Measurements from ENCODE around the gene NHLH2. TPM values are rescaled to one million over a fixed set of nuclear protein-coding genes. Genes with fewer than 3 reads are reported as not detected.

The NHLH2 gene
- total RNA-seq, 1 experiment from 2014 or later, result not detected

- H2AFZ ChIP-seq, result no peak overlapping the region
- no peaks in the 10 kb centered on the region for H3K27me3 ChIP-seq (ENCODE audit: insufficient read depth, low read depth)
- peaks cover 4% of the 10 kb centered on the region; the same call in 1 of the 2 replicates for H3F3A ChIP-seq (ENCODE audit: insufficient read depth, low read depth)
- ChIA-PET CTCF (no interaction called here), POLR2A (ENCODE audit: unreplicated experiment) (no interaction called here)
- H3K79me2 ChIP-seq (ENCODE audit: low read depth), result no peaks in the 10 kb centered on the region
- BruUV-seq (replicated peaks), result no TSS peak
- H3K4me3 ChIP-seq, result no peak overlapping the region
- H3K27ac ChIP-seq, result no peak overlapping the region
- no peak overlapping the region for H3K4me2 ChIP-seq
- no peaks in the 10 kb centered on the region for H3K9me2 ChIP-seq (ENCODE audit: insufficient read depth)
- H3K4me1 ChIP-seq (replicated peaks; ENCODE audit: insufficient read depth), result no peaks in the 10 kb centered on the region
- intact Hi-C loops (cut with micrococcal nuclease; ENCODE audit: unreplicated experiment), result no loop called here
- H4K20me1 ChIP-seq (ENCODE audit: insufficient read depth), result no peaks in the 10 kb centered on the region
- no peak for TF ChIP-seq EZH2 (IDR thresholded peaks at IDR 0.05; ENCODE audit: low read depth)
- TF ChIP-seq CTCF (conservative IDR thresholded peaks at IDR 0.05), result no peak
- no peaks in the 10 kb centered on the region for H3K36me3 ChIP-seq (ENCODE audit: low read depth)
- H3K9me3 ChIP-seq (ENCODE audit: insufficient read depth, low read depth), result no peaks in the 10 kb centered on the region
- no peak for DNase-seq
Measured at GRCh38 chr1:115828101-115829022, 12.6 kb downstream of the NHLH2 start.

GRCh38 chr1:115827452-115828044, 13.4 kb downstream of the NHLH2 start:
- POLR2A ChIA-PET (ENCODE audit: unreplicated experiment), result no interaction called here
- no TSS peak for BruUV-seq (replicated peaks)
- H3K4me2 ChIP-seq, result no peak overlapping the region
- no peaks in the 10 kb centered on the region for H3K79me2 ChIP-seq (ENCODE audit: low read depth)
- CTCF ChIA-PET, result no interaction called here
- H3K4me1 ChIP-seq (replicated peaks; ENCODE audit: insufficient read depth), result no peaks in the 10 kb centered on the region
- H3K9me3 ChIP-seq (ENCODE audit: insufficient read depth, low read depth), result no peaks in the 10 kb centered on the region
- no peaks in the 10 kb centered on the region for H4K20me1 ChIP-seq (ENCODE audit: insufficient read depth)
- H3K27ac ChIP-seq, result no peak overlapping the region
- DNase-seq, result no peak
- no peak for TF ChIP-seq CTCF (conservative IDR thresholded peaks at IDR 0.05)
- TF ChIP-seq EZH2 (IDR thresholded peaks at IDR 0.05; ENCODE audit: low read depth), result no peak
- H3K36me3 ChIP-seq (ENCODE audit: low read depth), result no peaks in the 10 kb centered on the region
- H3K9me2 ChIP-seq (ENCODE audit: insufficient read depth), result no peaks in the 10 kb centered on the region
- no peak overlapping the region for H2AFZ ChIP-seq
- no peak overlapping the region for H3K4me3 ChIP-seq
- peaks cover 4% of the 10 kb centered on the region; the same call in 1 of the 2 replicates for H3F3A ChIP-seq (ENCODE audit: insufficient read depth, low read depth)
- intact Hi-C loops (cut with micrococcal nuclease; ENCODE audit: unreplicated experiment), result no loop called here
- no peaks in the 10 kb centered on the region for H3K27me3 ChIP-seq (ENCODE audit: insufficient read depth, low read depth)

- Histone ChIP-seq H3K4me2 (no peak overlapping the region), H3K79me2 (ENCODE audit: low read depth) (no peaks in the 10 kb centered on the region), H3K4me1 (replicated peaks; ENCODE audit: insufficient read depth) (no peaks in the 10 kb centered on the region), H3K27ac (no peak overlapping the region), H3K36me3 (ENCODE audit: low read depth) (no peaks in the 10 kb centered on the region), H3K27me3 (ENCODE audit: insufficient read depth, low read depth) (no peaks in the 10 kb centered on the region), H2AFZ (no peak overlapping the region), H3K4me3 (no peak overlapping the region), H3F3A (ENCODE audit: insufficient read depth, low read depth) (peaks cover 4% of the 10 kb centered on the region; the same call in 1 of the 2 replicates), H3K9me2 (ENCODE audit: insufficient read depth) (no peaks in the 10 kb centered on the region), H3K9me3 (ENCODE audit: insufficient read depth, low read depth) (no peaks in the 10 kb centered on the region), H4K20me1 (ENCODE audit: insufficient read depth) (no peaks in the 10 kb centered on the region)
- CTCF ChIA-PET, result interaction anchor here (0.5 kb wide), 1 partner anchor 575 kb away, joined by 11 read pairs; no protein-coding TSS in a partner anchor
- DNase-seq, result no peak
- POLR2A ChIA-PET (ENCODE audit: unreplicated experiment), result no interaction called here
- BruUV-seq (replicated peaks), result no TSS peak
- no peak for TF ChIP-seq EZH2 (IDR thresholded peaks at IDR 0.05; ENCODE audit: low read depth)
- no peak for TF ChIP-seq CTCF (conservative IDR thresholded peaks at IDR 0.05)
- intact Hi-C loops (cut with micrococcal nuclease; ENCODE audit: unreplicated experiment), result no loop called here
Measured at GRCh38 chr1:115826628-115827027, 14.3 kb downstream of the NHLH2 start.

Data from PC-9 (cell line).